GM10248 (cell line): ENCODE data around the gene CDKAL1.

Experiments
- CTCF ChIA-PET: fragments of 300-600 bp; sonication (Branson Sonifier 250); formaldehyde crosslinking; extraction: SDS; loops from one replicate; lab custom pipeline; 2021; ENCODE audit warnings: antibody characterized with exemption; lab: Yijun Ruan, JAX
- POLR2A ChIA-PET: fragments of 350-650 bp; sonication (Branson Sonifier 250); formaldehyde crosslinking; extraction: SDS; loops from one replicate; lab custom pipeline; 2020; ENCODE audit warnings: antibody characterized with exemption; lab: Yijun Ruan, JAX
- DNase-seq: peaks from one replicate; pipeline ENCODE4 v3.0.0; 2012; ENCODE audit errors: extremely low spot score
- TF ChIP-seq, protein P1 (sequence below): IDR thresholded peaks from 2 replicates; pipeline ENCODE4 v1.5.1; 2012; ENCODE audit warnings: mild to moderate bottlenecking, low read depth; ENCODE audit errors: extremely low read depth, missing control alignments, control extremely low read depth

CDKAL1 gene

DNA sequence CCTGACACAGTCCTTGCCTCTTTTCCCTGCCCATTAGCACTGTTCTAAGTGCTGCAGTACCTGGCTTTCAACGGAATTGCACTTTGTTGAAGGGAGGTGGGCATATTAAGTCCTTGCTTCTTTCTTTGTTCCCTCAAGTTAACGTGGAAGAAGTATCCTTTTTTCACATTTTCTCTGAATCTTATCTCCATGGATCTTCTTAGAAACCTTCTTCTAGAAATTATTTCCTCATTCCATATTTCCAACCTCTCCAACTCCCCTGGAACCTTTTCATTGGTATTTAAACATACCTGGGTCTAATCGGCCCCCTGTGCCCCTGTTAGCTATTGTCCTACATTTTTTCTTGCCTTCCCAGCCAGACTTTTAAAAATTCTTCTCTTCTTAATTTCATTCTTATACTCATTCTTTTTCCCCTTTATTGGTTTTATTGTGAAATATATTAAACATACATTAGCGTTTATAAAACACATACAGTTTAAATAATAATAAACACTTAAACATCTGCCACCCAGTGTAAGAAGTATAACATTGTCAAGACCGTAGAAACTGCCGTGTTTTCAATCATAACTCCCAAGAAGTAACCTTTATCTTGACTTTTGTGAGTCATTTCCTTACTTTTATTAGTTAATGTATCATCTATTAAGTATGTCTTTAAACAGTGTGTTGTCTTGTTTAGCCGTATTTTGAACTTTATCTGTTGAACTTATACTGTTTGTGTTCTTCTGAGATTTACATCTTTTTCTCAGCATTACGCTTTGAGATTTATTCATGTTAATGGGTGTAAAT lies 118.2 kb downstream of the CDKAL1 start:
- TF ChIP-seq, protein P1, sequence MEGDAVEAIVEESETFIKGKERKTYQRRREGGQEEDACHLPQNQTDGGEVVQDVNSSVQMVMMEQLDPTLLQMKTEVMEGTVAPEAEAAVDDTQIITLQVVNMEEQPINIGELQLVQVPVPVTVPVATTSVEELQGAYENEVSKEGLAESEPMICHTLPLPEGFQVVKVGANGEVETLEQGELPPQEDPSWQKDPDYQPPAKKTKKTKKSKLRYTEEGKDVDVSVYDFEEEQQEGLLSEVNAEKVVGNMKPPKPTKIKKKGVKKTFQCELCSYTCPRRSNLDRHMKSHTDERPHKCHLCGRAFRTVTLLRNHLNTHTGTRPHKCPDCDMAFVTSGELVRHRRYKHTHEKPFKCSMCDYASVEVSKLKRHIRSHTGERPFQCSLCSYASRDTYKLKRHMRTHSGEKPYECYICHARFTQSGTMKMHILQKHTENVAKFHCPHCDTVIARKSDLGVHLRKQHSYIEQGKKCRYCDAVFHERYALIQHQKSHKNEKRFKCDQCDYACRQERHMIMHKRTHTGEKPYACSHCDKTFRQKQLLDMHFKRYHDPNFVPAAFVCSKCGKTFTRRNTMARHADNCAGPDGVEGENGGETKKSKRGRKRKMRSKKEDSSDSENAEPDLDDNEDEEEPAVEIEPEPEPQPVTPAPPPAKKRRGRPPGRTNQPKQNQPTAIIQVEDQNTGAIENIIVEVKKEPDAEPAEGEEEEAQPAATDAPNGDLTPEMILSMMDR: no peak
- ChIA-PET CTCF (no interaction called here), POLR2A (no interaction called here)
- DNase-seq: no peak

GRCh38 chr6:20653085-20653479 lies 118.8 kb downstream of the CDKAL1 start:
- ChIA-PET POLR2A (no interaction called here), CTCF (no interaction called here)
- DNase-seq: no peak
- TF ChIP-seq, protein P1: no peak

DNA sequence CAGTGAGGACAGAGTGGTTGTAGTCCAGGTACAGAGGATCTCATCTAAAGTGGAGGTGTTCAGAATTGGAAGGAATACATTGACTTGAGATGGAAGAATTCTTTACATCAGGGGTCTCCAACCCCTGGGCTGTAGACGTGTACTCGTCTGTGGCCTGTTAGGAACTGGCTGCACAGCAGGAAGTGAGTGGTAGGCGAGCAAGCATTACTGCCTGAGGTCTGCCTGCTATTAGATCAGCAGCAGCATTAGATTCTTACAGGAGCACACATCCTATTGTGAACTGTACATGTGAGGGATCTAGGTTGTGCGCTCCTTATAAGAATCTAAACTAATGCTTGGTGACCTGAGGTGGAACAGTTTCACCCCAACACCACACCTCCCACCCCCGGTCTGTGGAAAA lies 121.1 kb downstream of the CDKAL1 start:
- DNase-seq: no peak
- POLR2A ChIA-PET: no interaction called here
- CTCF ChIA-PET: no interaction called here
- TF ChIP-seq, protein P1: no peak

DNA sequence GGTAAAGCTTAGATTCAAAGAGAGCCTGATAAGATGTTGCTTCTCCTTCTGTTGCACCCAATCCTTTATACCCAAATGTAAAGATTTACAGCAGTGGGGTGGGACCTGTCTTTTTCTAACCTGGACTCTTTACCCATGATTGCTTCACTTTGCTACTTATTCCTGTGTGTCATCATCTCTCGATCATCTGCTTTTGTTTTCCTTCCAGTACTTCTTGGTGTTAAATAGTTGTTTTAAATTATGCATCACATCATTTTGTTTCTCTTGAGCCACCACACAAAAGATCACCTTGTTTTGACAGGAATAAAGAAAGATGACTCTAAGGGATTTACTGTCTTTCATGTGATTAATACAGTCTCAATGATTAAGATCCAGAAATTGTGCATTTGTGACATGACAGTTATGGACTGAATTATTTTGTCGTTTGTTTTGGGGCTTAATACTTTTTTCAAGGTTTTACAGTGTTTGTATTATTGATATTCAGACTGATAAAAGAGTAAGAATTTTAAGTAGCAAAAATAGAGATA lies 123.1 kb downstream of the CDKAL1 start:
- DNase-seq: no peak
- ChIA-PET POLR2A (no interaction called here), CTCF (no interaction called here)
- TF ChIP-seq, protein P1: no peak

GRCh38 chr6:20658053-20658452 lies 123.8 kb downstream of the CDKAL1 start:
- POLR2A ChIA-PET: no interaction called here
- CTCF ChIA-PET: no interaction called here
- no peak for DNase-seq
- TF ChIP-seq, protein P1: no peak

DNA sequence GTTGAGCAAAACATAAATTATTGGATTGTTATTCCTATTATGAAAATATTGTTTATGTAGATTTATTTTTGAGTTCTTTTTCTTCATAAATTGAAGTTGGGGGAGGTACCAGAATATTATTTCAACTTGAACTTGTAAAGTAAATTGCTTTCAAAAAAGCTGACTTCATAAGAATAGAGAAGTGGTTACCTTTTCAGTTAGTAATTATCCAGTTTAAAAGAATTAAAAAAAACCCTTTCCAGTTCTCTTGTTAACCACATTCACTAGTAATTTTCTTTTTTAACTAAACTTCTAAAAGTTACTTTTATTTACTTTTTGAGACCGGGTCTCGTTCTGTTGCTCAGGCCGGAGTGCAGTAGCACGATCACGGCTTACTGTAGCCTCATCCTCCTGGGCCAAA lies 124.3 kb downstream of the CDKAL1 start:
- TF ChIP-seq, protein P1: no peak
- CTCF ChIA-PET: no interaction called here
- POLR2A ChIA-PET: no interaction called here
- DNase-seq: no peak
